Stomach smooth muscle (tissue), 2 donors: ENCODE data around the gene FGF2.
A peak's percentile ranks its signal among the peaks of the same experiment; 100 is the strongest.
"Not testable (repeated sequence)": the region's sequence is repeated elsewhere in the genome, so short reads cannot be mapped to it uniquely, and the experiment has no call there.

Source experiments
- H3K27ac ChIP-seq: one replicate; pipeline ENCODE4 v1.7.0; 2013; ENCODE audit warnings: mild to moderate bottlenecking, low read length, inconsistent platforms
- H3K27me3 ChIP-seq, 2 donors: one replicate each; pipeline ENCODE4 v1.7.0; 2013; ENCODE audit warnings: low read length in 2 of 2; ENCODE audit not compliant: insufficient read depth in 2 of 2, control insufficient read depth in 1 of 2
- H3K36me3 ChIP-seq, 2 donors: one replicate each; pipeline ENCODE4 v1.7.0; 2013; ENCODE audit warnings: low read length in 2 of 2; ENCODE audit not compliant: control insufficient read depth in 2 of 2, insufficient read depth in 2 of 2
- H3K4me1 ChIP-seq: one replicate; pipeline ENCODE4 v1.7.0; 2013; ENCODE audit warnings: low read length; ENCODE audit not compliant: control insufficient read depth, insufficient read depth
- H3K4me3 ChIP-seq, 2 donors: one replicate each; pipeline ENCODE4 v1.7.0; 2013; ENCODE audit warnings: low read length in 2 of 2
- H3K9ac ChIP-seq, 2 donors: one replicate each; pipeline ENCODE4 v1.7.0; 2013; ENCODE audit warnings: low read length in 2 of 2, mild to moderate bottlenecking in 1 of 2
- H3K9me3 ChIP-seq, 2 donors: one replicate each; pipeline ENCODE4 v1.7.0; 2013; ENCODE audit warnings: low read length in 2 of 2; ENCODE audit not compliant: control insufficient read depth in 2 of 2
- donor health status: healthy.
- donor health status: Pancreatic carcinoma.

FGF2 gene

DNA sequence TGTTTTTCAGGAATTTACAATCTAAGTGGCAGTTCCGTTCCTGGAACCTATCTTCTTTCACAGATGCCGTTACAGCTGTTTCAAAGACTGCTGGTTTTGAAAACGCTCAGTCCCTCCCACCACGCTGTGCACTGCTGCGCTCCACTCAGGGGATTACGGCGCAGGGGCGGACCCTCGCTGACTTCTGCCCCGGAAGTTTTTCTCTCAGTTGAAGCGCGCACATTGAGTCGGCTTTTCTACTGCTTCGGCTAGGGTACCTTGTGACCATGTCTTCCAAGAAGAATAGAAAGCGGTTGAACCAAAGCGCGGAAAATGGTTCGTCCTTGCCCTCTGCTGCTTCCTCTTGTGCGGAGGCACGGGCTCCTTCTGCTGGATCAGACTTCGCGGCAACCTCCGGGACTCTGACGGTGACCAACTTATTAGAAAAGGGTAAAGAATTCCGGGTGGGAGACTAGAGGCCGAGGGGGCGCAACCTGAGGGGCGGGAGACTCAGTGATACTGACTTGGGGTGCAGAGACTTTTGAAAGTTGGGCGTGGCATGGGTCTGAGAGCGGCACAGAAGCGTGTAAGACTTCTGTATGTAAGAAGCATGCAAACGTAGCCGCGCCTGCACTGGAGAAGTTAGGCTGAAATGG lies 96.4 kb downstream of the FGF2 start:
- H3K4me3 ChIP-seq, result peak overlapping the region; percentile 91 to 100

DNA sequence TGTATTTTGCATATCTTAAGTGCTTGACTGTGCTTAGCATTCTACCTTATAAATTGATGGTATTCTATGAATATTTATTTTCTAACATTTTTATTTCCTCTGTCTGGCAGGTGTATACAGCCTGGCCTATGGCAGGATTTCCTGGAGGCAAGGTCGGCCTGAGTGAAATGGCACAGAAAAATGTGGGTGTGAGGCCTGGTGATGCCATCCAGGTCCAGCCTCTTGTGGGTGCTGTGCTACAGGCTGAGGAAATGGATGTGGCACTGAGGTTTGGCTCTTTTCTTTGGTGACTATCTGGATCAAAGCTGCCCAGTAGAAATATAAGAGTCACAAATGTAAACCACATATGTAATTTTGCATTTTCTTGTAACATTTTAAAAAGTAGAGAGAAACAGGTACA lies 102.3 kb downstream of the FGF2 start:
- peaks cover 5 to 6% of the 10 kb centered on the region in 2 donors for H3K36me3 ChIP-seq
- H3K4me1 ChIP-seq, result no peaks in the 10 kb centered on the region
- H3K4me3 ChIP-seq, result no peak overlapping the region
- no peaks in the 10 kb centered on the region for H3K27me3 ChIP-seq
- no peaks in the 10 kb centered on the region for H3K9me3 ChIP-seq
- no peak overlapping the region for H3K27ac ChIP-seq
- no peak overlapping the region for H3K9ac ChIP-seq

More for the DNA sequence above, 96.4 kb downstream of the FGF2 start:
- Histone ChIP-seq H3K27ac (peak overlapping the region; percentile 60), H3K4me1 (peaks cover 4% of the 10 kb centered on the region), H3K9ac (peak overlapping the region; percentile 76 to 85), H3K36me3 (no peaks in the 10 kb centered on the region), H3K27me3 (no peaks in the 10 kb centered on the region), H3K9me3 (no peaks in the 10 kb centered on the region)

GRCh38 chr4:122930862-122931261 lies 104.2 kb downstream of the FGF2 start:
- no peak overlapping the region for H3K27ac ChIP-seq
- H3K36me3 ChIP-seq, result peaks cover 10 to 14% of the 10 kb centered on the region in 2 donors
- H3K27me3 ChIP-seq, result no peaks in the 10 kb centered on the region
- H3K4me1 ChIP-seq, result no peaks in the 10 kb centered on the region
- no peak overlapping the region for H3K9ac ChIP-seq
- no peak overlapping the region for H3K4me3 ChIP-seq
- H3K9me3 ChIP-seq, result no peaks in the 10 kb centered on the region

GRCh38 chr4:122932763-122933162 lies 106.1 kb downstream of the FGF2 start:
- Histone ChIP-seq H3K27ac (no peak overlapping the region), H3K4me3 (no peak overlapping the region), H3K27me3 (no peaks in the 10 kb centered on the region), H3K9me3 (no peaks in the 10 kb centered on the region), H3K4me1 (no peaks in the 10 kb centered on the region), H3K9ac (no peak overlapping the region), H3K36me3 (peaks cover 13 to 19% of the 10 kb centered on the region in 2 donors)

DNA sequence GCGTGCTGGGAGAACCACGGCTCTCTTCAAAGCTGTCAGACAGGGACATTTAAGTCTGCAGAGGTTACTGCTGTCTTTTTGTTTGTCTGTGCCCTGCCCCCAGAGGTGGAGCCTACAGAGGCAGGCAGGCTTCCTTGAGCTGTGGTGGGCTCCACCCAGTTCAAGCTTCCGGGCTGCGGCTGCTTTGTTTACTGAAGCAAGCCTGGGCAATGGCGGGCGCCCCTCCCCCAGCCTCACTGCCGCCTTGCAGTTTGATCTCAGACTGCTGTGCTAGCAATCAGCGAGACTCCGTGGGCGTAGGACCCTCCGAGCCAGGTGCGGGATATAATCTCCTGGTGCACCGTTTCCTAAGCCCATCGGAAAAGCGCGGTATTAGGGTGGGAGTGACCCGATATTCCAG lies 118.5 kb downstream of the FGF2 start:
- peaks cover 14 to 15% of the 10 kb centered on the region in 2 donors for H3K36me3 ChIP-seq

GRCh38 chr4:122946142-122946541 lies 119.5 kb downstream of the FGF2 start:
- H3K9me3 ChIP-seq, result no peaks in the 10 kb centered on the region

More for the DNA sequence above, 118.5 kb downstream of the FGF2 start:
- not testable (repeated sequence) for H3K4me1 ChIP-seq, H3K27ac ChIP-seq, H3K27me3 ChIP-seq, H3K4me3 ChIP-seq, H3K9ac ChIP-seq, H3K9me3 ChIP-seq

More at GRCh38 chr4:122946142-122946541, 119.5 kb downstream of the FGF2 start:
- H3K27me3 ChIP-seq, result no peaks in the 10 kb centered on the region
- H3K4me3 ChIP-seq, result no peak overlapping the region
- no peaks in the 10 kb centered on the region for H3K4me1 ChIP-seq
- no peak overlapping the region for H3K9ac ChIP-seq
- H3K36me3 ChIP-seq, result peaks cover 19 to 21% of the 10 kb centered on the region in 2 donors
- no peak overlapping the region for H3K27ac ChIP-seq
